GM19023 (cell line): ENCODE results near the gene SLC22A31.

Experiments used
- ATAC-seq: cut with Tn5 transposase; IDR thresholded peaks from one replicate; pipeline ENCODE4 v1.9.1; 2021; ENCODE audit warnings: mild to moderate bottlenecking, moderate library complexity; ENCODE audit not compliant: unreplicated experiment

SLC22A31 gene

GRCh38 chr16:89152831-89153700, 47.3 kb downstream of the SLC22A31 start:
- no peak for ATAC-seq

GRCh38 chr16:89150981-89151380, 49.4 kb downstream of the SLC22A31 start:
- no peak for ATAC-seq

GRCh38 chr16:89150090-89150835, 50.1 kb downstream of the SLC22A31 start:
- ATAC-seq, result no peak

GRCh38 chr16:89149386-89149785, 51.0 kb downstream of the SLC22A31 start:
- no peak for ATAC-seq

- ATAC-seq, result no peak
These were observed 53.1 kb downstream of the SLC22A31 start for GRCh38 chr16:89147085-89147817.

GRCh38 chr16:89146211-89147005, 53.9 kb downstream of the SLC22A31 start:
- no peak for ATAC-seq
